GM21367 (cell line): ENCODE measurements around the gene GALNT17.
"Not testable (repeated sequence)": the region's sequence is repeated elsewhere in the genome, so short reads cannot be mapped to it uniquely, and the experiment has no call there.

Experiments used
- ATAC-seq: cut with Tn5 transposase; IDR thresholded peaks from one replicate; pipeline ENCODE4 v1.9.1; 2021; ENCODE audit not compliant: unreplicated experiment

GALNT17 gene

DNA sequence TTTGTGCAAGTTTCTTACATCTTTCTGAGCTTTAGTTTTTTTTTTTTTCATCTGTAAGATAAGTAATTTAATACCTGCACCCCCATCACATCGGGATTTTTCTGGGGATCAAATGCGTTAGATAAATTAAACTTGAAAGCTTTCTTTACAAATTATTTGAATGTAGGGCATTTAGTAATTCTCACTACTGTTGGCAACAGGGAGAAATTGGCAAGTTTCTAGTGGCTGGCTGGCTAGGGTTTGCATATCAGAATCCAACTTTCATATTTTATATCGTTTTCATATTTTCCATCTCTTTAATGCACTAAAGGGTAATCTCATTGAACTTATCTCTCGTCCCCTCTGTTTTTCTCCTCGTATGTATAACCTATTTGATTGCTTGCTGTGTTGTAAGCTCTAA, 412.9 kb downstream of the GALNT17 start:
- no peak for ATAC-seq

DNA sequence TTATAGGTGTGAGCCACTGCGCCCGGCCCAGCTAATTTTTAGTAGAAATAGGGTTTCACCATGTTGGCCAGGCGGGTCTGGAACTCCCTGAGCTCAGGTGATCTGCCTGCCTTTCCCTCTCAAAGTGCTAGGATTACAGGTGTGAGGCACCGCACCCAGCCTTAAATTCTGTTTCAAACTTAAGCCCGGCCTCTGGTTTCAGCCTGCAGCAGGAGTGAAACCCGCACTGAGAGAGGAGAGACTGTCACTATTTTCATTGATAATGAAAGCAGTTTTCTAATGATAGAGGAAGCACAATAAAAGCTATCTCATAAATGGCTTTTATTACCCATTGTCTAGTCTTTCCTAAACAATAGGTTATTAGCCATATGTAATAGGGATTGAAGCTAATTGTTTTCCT, 415.5 kb downstream of the GALNT17 start:
- ATAC-seq = no peak

DNA sequence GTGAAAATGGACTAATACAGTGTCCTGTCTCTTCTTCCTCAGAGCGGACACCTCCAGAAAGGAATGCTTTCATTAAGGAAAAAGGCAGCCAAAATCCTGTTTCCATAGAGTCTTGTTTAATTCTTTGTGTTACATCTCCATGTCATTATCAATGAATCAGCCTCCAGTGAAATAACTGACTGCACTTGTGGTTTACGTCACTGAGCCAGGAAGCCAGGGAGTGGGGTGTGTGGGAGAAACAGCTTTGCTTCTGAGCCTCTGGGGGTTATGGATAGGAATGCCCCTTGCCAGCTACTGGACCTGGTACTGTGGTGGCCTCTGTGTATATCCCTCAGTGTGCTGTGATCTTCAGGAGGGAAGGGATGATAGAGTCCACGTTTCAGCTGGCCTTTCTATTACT, 416.8 kb downstream of the GALNT17 start:
- ATAC-seq = no peak

DNA sequence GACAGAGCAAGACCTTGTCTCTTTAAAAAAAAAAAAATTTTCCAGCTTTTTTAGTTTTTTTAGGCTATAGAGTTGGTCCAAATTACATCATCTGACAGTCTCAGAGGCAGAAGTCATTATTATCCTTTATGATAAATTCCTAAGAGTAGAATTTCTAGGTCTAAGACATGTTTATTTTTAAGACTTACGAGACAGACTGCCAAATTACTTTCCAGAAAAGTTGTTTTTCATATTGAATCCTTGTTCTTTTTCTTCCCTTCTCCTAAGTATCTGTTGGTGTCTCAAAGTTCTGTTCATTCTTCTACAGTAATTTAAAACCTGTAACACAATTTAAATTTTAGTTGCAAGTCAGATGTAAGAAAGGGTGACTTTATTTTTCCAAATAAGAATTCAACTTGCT, 421.4 kb downstream of the GALNT17 start:
- ATAC-seq = no peak

DNA sequence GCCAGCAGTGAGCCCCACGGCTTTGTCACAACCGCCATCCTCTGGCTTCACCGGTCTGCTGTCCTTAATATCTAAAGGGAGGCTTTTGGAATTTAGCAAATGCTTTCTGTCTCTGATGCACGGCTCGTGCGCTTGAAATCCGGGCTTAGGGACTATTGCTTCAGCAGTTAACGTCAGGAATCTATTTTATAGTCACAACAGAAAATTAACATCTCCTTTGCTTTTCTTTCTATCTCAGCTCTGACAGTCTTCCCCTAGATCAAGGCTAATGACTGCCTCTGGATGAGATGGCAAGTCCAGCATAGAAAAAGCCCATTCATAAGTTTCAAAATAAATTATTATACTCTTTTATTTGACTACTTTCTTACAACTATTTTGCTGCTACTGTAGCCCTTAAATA, 423.8 kb downstream of the GALNT17 start:
- ATAC-seq = no peak

DNA sequence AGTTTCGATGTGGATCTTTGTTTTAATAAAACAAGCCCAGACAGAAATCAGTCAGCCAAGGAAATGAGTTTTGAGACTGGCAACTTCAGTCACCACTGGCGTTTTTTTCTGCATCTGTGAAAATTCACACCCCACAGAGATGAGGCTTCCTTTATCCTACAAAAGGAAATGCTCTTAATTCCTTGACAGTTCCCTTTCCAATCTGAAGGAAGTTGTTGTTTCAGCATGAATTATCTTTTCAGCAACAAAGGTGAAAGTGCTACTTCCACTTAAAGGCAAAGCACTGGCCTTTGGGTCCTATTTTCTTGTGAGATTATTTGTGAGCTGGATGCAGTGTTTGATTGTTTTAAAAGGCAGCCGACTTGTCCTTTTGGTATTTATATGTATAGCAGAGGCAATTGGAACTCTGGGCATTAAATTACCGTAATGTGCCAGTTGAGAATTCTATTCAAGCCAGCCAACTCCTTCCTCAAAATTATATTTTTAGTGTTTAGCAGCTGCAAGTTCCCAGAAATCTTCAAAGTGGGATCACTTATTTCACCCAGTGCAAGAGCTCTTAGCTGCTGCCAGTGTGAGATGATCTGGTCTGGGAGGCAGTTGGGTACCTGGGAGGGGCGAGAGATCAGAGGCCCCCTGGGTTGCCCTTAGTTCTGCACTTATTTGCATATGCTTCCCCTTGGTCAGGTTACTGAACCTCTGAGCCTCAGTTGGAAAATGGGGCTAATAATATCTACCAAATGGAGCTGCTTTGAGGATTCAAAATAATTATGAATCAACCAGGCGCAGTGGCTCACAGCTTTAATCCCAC, 427.1 kb downstream of the GALNT17 start:
- ATAC-seq = no peak

DNA sequence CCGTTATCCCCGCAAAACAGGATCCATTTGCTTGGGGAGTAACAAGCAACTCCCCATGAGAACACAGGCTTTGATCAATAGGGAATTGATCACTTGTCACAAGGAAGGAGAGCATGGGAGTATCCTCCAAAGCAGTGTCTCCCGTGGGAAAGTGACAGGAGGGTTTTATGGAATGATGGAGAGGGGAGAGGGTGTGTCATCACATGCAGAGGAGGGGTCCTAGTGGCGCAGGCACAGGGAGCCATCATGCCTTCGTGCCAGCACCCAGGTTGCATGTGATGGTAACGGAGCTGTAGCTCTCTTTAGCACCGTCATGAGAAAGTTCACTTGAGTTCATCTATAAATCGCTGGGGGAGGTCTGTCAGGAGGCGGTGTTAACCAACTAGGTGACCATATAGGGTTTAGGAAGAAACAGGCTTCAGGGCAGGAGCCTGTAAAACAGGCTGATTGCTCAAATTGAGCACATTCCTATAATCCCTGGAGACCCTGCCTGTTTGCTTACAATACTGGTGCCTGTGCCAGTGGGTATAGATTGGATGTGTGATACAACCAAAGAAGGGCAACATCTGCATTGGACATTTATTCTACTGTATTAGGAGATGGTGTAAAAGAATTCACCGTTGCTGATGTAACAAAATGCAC, 428.5 kb downstream of the GALNT17 start:
- no peak for ATAC-seq

DNA sequence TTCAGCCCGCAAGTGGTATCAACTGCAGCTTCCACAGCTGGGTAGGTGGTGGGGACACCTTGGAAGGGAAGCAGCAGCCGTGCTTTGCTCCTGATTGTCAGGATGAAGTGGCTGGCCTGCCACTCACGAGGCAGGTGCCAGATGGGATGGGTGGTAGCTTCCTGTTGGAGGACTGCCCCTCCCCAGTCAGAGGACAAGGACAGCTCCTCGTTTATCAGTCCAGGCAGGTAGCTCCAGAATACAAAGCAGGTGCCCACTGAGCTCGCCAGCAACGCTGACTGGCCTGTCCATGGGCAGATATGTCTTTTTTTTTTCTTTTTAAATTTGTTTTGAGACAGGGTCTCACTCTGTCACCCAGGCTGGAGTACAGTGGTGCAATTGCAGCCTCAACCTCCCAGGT, 431.3 kb downstream of the GALNT17 start:
- ATAC-seq = no peak

DNA sequence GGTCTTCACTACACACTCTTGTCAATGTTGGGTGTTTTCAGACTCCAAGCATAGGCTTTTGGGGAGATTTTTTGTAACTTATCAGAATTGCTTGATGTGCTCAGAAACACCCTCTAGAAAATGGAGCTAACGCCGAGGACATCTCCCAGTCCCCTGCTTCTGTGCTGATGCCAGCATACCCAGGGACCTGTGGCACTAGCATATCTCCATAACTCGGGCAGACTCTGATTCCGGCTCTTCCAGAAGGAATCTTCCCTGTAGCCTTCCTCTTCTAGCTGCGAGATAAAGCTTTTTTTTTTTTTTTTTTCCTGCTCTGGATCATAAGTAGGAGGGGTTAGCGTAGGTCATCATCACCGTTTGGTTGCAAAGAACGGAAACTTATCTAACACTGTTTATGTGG, 434.4 kb downstream of the GALNT17 start:
- no peak for ATAC-seq

DNA sequence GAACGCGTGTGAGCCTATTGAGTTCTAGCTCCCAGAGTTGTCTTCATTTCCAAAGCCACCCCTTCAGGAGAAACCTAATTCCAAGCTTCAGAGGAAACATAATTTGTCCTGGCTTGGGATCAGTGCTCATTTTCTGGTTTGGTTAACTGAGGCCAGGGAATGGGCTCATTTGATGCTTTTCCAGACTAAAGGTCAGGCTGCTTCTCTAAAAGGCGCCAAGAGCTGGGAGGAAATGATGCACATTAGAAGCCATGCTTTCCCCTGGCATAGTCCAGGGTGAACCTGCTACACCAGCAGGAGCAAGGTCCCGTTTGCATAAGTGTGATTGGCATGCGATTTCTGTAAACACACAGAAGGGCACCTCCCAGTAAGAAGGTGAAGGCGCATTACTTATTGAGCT, 435.0 kb downstream of the GALNT17 start:
- no peak for ATAC-seq

DNA sequence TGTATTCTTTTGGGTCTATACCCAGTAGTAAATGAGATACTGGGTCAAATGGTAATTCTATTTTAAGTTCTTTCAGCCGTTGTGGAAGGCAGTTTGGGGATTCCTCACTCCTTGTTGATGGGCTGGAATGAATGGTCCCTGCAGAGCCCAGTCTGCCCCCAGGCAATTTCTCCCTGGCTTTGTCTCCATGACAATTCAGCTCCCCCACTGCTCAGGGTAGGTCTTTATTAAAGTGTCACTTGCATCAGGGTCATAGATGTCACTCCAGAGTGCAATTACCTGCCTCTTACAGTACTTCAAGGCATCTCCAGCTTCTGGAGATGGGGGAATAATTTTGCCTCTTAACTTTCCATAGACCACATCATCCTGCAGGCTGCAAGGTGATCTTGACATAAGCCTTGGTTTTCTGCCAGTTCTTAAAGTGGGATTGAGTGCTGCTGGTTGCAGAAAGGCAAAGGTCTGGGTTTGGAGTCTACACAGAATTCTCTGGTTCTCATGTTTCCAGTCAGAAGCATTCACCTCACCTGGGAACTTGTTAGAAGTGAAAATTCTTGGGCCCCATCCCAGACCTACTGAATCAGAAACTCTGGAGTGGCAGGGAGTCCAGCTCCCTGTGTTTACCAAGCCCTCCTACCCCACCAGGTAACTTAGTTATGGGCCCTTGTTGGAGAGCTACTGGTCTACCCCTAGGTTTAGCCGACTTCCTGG, 442.4 kb downstream of the GALNT17 start:
- no peak for ATAC-seq

DNA sequence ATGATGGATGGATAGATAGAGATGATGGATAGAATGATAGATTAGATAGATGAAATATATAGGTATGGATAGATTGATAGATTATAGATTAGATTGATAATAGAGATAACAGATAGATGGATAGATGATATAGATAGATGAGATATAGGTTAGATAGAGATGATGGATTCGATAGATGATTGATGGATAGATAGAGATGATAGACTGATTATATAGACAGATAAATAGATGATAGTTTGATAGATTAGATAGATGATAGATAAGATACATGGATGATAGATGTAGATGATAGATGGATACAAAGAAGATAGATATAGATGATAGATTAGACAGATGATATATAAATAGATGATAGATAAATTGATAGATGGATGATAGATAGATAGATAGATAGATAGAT, 448.1 kb downstream of the GALNT17 start:
- ATAC-seq = no peak

DNA sequence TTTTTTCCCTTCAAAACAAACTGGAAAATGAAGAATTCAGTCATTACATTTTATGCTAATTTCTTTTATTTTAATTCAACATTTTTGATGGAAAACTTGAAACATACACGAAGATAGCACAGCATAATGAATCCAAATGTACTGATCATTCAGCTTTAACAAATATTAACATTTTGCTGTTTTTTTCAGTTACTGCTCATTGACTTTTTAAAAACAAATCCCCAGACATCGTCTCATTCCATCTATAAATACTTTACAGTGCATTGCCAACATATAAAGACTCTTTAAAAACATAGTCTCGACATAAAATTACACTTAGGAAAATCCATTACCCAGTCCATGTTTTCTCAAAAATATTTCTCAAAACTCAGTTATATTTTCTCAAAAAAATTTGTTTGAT, 452.3 kb downstream of the GALNT17 start:
- no peak for ATAC-seq

DNA sequence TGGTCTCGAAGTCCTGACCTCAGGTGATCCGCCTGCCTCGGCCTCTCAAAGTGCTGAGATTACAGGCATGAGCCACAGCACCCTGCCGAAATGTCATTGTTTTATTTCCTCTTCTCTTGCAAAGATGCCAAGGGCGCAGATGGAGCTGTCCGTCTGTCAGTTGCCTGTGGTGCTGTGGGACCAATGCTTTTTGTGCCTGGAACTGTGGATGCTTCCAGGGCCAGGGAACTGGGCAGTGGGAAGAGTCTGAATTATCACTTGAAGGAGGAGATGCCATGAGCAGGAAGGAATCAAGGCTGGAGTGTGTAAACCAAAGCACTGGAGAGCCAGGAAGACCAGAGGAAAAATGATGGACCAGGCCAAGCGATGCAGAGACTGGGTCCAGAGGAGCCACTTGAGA, 459.9 kb downstream of the GALNT17 start:
- ATAC-seq = no peak

DNA sequence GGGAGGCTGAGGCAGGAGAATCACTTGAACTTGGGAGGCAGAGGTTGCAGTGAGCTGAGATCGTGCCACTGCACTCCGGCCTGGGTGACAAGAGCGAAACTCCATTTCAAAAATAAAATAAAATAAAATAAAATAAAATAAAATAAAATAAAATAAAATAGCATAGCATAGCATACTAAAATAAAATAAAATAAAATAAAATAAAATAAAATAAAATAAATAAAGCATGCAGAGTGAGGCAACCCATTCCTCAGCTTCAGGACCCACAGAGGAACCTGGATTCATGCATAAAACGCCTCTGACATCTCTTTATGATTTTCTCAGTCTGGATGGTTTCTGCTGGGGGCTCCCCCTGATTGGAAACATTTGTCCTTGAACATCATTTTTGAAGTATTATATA, 460.4 kb downstream of the GALNT17 start:
- ATAC-seq = not testable (repeated sequence)

DNA sequence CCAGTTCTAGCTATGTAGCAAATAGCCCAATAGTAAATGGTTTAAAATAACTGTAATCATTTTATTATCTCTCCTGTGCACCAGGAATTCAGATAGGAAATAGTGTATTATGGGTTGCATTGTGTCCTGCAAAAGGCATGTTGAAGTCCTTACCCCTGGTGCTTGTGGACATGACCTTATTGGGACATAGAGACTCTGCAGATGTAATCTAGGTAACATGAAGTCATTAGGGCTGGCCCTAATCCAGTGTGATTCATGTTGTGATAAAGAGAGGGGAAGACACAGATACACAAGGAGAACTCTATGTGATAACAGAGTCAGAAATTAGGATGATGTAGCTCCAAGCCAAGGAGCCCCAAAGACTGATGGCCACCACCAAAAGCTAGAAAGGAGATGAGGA, 462.8 kb downstream of the GALNT17 start:
- no peak for ATAC-seq

DNA sequence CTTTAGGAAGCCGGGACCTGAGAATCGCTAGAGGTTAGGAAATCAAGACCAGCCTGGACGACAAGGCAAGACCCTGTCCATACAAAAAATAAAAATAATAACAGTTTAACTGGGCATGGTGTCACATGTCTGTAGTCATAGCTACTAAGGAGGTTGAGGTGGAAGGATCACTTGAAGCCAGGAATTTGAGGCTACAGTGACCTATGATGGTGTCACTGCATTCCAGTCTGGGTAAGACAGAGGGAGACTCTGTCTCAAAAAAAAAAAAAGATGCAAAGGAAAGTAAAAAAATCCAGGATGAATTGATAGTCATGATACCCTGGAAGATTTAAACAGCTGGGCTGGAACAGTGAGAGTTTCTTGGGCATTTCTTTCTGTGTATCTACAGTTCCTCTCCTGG, 463.2 kb downstream of the GALNT17 start:
- no peak for ATAC-seq

DNA sequence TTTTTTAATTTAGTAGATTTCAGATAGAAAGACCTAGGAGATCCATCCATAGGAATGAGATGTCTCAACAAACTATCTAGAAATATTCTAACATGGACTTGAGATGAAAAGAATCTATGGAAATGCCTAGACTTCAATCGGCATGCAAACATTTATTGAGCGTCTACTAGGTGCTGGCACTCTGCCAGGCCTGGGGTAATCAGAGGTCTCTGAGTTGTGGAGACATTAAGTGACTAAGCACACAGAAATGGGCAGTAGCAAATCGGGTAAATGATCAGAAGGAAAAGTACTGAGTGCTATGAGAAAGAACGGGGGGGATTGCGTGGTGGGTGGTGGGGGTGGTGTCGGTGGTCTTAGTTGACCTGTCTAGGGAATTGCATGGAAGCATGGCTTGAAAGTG, 466.6 kb downstream of the GALNT17 start:
- ATAC-seq = no peak

DNA sequence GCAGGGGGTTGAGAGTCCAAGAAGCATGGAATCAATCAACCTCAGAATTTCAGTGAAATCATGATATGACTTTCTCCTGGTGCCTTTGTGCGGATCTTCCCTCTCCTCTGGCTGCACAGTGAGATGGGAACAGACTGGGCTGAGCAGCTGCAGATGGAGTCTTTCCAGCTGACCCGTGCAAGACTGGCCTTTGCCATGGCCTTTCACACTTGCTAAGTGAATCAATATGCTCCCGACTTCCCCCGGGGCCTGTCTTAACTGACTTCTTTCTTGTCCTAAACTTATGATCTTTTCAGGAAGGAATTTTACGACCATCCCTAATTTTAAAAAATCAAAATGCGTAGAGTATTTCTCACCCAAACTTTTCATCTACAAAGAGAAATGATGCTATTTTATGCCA, 469.9 kb downstream of the GALNT17 start:
- ATAC-seq = no peak

DNA sequence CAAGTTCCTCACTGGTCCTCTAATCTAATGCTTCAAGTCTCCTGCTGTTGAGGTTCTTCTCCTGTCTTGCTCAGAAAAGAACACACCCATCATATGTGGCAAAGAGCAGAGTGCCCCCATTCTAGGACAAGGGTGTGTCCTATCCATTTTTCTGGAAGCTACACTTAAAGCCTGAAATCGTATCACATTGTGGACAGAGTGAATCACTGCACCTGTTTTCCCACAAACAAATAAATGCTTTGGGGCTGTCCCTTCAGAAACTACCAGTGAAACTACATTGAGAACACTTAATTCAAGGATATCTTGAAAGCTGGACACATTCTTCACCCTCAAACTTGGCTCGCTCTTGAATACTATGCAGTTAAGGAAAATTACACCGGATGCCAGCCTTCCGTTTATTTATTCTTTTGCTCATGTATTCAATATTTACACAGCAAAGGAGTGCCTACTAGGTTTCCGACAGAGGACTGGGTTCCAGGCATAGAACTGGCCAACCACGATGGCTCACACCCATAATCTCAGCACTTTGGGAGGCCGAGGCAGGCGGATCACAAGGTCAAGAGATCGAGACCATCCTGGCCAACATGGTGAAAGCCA, 473.0 kb downstream of the GALNT17 start:
- ATAC-seq = no peak

DNA sequence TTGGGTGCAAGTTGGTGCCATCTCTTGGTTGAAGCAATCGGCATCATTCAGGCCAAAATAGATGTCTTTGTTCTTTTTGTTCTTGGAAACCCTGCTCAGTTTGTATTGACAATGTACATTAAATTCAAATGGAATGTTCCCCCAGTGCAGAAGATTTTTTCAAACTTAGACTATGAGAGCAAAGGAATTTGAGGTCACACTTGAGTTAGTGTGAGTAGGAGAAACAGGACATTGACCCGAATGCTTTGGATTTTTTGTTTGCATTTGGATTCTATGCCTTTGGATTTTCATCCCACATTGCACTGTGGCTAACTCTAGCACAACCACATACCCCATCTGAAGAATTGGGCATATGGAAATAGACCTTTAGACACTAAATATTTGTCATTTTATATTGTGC, 480.0 kb downstream of the GALNT17 start:
- no peak for ATAC-seq

DNA sequence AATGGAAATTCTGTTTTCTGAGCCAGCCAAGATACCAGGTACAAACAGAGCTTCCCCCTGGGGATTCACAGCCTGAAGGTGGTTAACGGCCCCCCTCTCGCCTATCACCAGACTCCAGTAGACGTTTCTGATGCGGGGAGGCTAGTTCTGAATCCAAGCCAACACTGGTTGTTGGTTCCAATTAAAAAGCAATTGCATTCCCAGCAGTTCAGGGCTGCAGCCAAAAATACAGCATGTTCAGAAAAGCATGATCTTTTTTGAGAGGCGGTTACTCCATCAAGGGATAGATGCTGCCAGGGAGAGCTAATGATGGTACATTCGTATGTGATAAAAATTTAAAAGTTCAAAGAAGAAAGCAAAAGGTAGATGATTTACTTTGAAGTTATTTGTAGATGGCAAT, 481.0 kb downstream of the GALNT17 start:
- no peak for ATAC-seq
